IgD-negative memory B cell (primary cell): ENCODE data around the gene BBS10. TPM values are rescaled to one million over a fixed set of nuclear protein-coding genes. Genes with fewer than 3 reads are reported as not detected.
A peak's percentile ranks its signal among the peaks of the same experiment; 100 is the strongest.
"Not testable (repeated sequence)": the region's sequence is repeated elsewhere in the genome, so short reads cannot be mapped to it uniquely, and the experiment has no call there.

ENCODE experiments used
- H3K27ac Mint-ChIP-seq, 3 donors: one replicate each; pipeline ENCODE4 v1.8.0; 2020 to 2022; ENCODE audit warnings: mild to moderate bottlenecking in 3 of 3, mixed read lengths in 3 of 3, moderate library complexity in 1 of 3
- H3K27me3 Mint-ChIP-seq: one replicate; pipeline ENCODE4 v1.8.0; 2021; ENCODE audit warnings: mixed read lengths
- H3K36me3 Mint-ChIP-seq: one replicate; pipeline ENCODE4 v1.8.0; 2020; ENCODE audit warnings: mild to moderate bottlenecking, mixed read lengths
- H3K4me1 Mint-ChIP-seq, 3 donors: one replicate each; pipeline ENCODE4 v1.8.0; 2020 to 2022; ENCODE audit warnings: mixed read lengths in 3 of 3, mild to moderate bottlenecking in 1 of 3
- H3K4me3 Mint-ChIP-seq, 4 donors: one replicate each; pipeline ENCODE4 v1.8.0; 2020 to 2022; ENCODE audit warnings: mild to moderate bottlenecking in 4 of 4, mixed read lengths in 4 of 4, moderate library complexity in 3 of 4
- H3K9me3 Mint-ChIP-seq, 3 donors: one replicate each; pipeline ENCODE4 v1.8.0; 2020 to 2021; ENCODE audit warnings: mixed read lengths in 3 of 3, mild to moderate bottlenecking in 1 of 3
- polyA plus RNA-seq: library from polyadenylated mRNA; unstranded; fragments of 300-500 nt; fragmentation: Illumina TruSeq; gene quantifications from one replicate; pipeline ENCODE4 v1.2.3, GENCODE V29; 2021

BBS10 gene
- polyA plus RNA-seq: 1.8 TPM

DNA sequence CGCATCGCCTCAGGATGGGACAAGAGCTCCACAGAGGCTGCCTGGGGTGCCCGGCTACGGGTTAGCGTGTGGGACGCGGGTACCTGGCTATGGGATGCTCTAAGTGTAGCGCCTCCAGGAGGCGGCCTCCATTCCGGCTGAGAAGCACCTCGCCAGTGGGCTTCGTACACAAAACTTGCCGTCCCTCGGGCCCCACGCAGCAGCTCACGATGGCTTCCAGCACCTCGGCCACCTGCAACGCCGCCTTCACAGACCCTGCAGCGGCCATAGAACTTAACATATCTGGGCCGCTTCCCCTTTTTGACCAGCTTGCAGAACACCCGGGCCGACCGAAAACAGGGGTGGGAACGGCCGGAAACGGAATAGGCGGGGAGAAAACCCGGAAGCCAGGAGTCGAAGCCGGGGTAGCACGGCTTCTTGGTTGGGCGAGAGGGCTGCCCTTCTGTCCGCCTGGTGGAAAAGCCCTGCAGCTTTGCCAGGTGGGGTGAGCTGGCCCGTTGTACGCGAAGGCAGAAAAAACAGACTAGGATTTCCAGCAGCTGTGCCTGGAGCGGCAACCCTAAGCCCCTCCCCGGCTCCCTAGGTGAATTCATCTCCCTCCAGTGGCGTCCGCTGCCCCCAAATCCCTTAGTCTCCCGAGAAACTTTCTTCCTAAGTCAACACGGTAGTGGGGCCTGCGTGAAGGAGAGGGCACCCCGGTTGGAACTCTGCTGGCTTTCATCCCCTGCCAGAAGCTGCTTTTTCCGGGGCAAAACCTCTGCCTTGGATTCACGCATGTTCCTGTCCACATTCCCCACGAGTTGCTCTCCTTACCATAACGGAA, at the start of gene BBS10:
TSS of gene BBS10 (minus strand) at position 337 of the 823 bp plus-strand sequence. CDS start at position 280, 57 bp downstream.
- H3K4me1 Mint-ChIP-seq: peaks cover 18 to 29% (median 22%) of the 10 kb centered on the region in 3 donors
- H3K4me3 Mint-ChIP-seq: peak within 1 kb of the TSS; percentile 86 to 94 (median 94)
- H3K27ac Mint-ChIP-seq: peak within 1 kb of the TSS; percentile 65 to 94 (median 93)
- no peaks in the 10 kb centered on the region for H3K9me3 Mint-ChIP-seq
- H3K27me3 Mint-ChIP-seq: no peaks in the 10 kb centered on the region
- peaks cover 1% of the 10 kb centered on the region for H3K36me3 Mint-ChIP-seq

DNA sequence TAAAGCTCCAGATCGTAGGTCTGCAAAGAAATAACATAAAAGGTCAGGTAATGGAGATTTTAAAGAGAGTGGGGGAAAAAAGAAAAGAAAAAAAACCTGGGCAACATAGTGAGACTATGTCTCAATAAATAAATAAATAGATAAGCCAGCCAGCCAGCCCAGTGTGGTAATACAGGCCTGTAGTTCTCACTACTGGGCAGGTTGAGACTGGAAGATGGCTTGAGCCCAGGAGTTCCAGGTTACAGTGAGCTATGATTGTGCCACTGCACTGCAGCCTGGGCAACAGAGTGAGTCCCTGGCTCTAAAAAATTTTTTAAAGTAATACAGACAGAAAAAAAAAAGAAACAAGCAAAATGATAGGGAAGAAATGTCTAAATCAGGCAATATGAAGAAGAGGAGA, 43.2 kb upstream of the BBS10 start:
- Mint-ChIP-seq H3K4me1 (no peaks in the 10 kb centered on the region), H3K27ac (peak overlapping the region in 1 of 3 donors; percentile 69), H3K9me3 (no peaks in the 10 kb centered on the region), H3K4me3 (no peak overlapping the region), H3K27me3 (no peaks in the 10 kb centered on the region), H3K36me3 (peaks cover 8% of the 10 kb centered on the region)

DNA sequence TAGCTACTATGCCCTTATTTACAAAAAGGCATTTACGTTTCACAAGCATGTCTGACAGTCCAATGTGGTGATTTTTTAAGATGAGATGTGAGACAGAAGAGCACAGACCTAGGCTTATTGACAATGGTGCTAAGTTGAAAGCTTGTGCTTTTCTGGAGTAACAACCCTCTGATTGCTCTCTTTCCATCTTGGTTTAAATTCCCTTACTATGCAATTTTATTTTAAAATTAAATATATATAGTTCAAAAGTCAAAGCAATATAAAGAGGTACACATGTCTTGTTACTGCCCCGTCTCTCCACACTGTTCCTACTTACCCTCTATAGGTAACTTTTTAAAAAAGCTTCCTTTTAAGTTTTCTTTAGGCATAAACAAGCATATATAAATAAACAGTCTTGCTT, 39.4 kb upstream of the BBS10 start:
- no peaks in the 10 kb centered on the region for H3K9me3 Mint-ChIP-seq
- H3K27ac Mint-ChIP-seq: no peak overlapping the region

DNA sequence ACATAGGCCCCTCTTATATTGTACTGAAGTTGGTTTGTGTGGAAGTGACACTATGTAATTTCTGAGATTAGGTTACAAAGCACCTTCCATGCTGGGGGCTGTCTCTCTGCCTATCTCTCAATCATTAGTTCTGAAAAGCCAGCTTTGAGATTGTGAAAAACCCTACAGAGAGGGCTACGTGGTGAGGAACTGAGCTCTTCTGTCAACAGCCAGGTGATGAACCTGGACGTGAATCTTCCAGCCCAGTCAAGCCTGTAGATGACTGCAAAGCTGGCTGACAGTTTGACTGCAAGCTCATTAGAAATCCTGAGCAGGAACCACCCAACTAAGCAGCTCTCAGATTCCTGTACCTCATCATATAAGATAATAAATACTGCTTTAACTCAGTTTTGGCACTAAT, 36.3 kb upstream of the BBS10 start:
- no peaks in the 10 kb centered on the region for H3K4me1 Mint-ChIP-seq
- H3K36me3 Mint-ChIP-seq: peaks cover 5% of the 10 kb centered on the region
- no peaks in the 10 kb centered on the region for H3K9me3 Mint-ChIP-seq
- H3K27me3 Mint-ChIP-seq: no peaks in the 10 kb centered on the region
- H3K27ac Mint-ChIP-seq: no peak overlapping the region
- H3K4me3 Mint-ChIP-seq: no peak overlapping the region

More for the DNA sequence above, 39.4 kb upstream of the BBS10 start:
- H3K4me1 Mint-ChIP-seq: no peaks in the 10 kb centered on the region
- H3K36me3 Mint-ChIP-seq: peaks cover 6% of the 10 kb centered on the region
- no peak overlapping the region for H3K4me3 Mint-ChIP-seq
- H3K27me3 Mint-ChIP-seq: no peaks in the 10 kb centered on the region

DNA sequence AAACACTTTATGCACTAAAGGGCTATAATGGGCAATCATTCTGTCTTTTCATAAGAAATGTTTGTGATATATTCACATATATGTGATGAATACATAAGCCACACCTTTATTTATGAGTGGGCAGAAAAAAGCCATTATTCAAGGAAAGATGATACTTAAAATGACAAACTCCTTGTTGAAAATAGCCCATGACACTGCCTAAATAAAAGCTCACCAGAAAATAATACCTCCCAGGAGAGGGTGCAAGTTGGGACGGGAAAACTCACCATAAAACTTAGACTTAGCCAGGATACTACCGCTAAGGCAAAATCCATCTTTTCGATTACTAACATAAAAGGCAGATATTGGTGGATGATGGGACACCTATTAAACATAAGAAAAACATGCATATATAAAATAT, 35.8 kb upstream of the BBS10 start:
- H3K4me1 Mint-ChIP-seq: no peaks in the 10 kb centered on the region
- no peaks in the 10 kb centered on the region for H3K9me3 Mint-ChIP-seq
- no peak overlapping the region for H3K4me3 Mint-ChIP-seq
- H3K36me3 Mint-ChIP-seq: peaks cover 9% of the 10 kb centered on the region
- no peak overlapping the region for H3K27ac Mint-ChIP-seq
- H3K27me3 Mint-ChIP-seq: no peaks in the 10 kb centered on the region

DNA sequence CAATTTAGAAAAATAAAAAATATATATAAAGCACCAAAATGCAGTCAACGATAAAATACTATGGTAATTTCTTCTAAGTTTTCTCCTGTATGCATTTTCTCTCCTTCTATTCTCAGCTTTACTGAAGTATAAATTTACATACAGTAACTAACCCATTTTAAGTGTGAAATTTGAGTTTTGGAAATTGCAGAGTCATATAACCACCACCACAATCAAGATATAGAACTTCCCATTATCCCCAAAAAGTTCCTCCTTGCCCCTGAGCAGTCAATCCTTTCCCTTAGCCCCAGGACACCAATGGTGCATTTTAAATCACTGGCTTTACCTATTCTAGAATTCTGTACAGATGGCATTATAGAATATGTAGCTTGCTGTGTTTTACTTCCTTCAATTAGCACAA, 31.0 kb upstream of the BBS10 start:
- no peaks in the 10 kb centered on the region for H3K27me3 Mint-ChIP-seq
- no peaks in the 10 kb centered on the region for H3K4me1 Mint-ChIP-seq
- H3K9me3 Mint-ChIP-seq: peaks cover 0 to 4% (median 2%) of the 10 kb centered on the region in 3 donors
- no peak overlapping the region for H3K4me3 Mint-ChIP-seq
- peaks cover 14% of the 10 kb centered on the region for H3K36me3 Mint-ChIP-seq
- peak overlapping the region in 1 of 3 donors; percentile 28 for H3K27ac Mint-ChIP-seq

DNA sequence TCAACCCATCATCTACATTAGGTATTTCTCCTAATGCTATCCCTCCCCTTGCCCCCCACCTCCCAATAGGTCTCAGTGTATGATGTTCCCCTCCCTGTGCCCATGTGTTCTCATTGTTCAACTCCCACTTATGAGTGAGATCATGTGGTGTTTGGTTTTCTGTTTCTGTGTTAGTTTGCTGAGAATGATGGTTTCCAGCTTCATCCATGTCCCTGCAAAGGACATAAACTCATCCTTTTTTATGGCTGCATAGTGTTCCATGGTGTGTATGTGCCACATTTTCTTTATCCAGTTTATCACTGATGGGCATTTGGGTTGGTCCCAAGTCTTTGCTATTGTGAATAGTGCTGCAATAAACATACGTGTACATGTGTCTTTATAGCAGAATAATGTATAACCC, 28.7 kb upstream of the BBS10 start:
- H3K36me3 Mint-ChIP-seq: peaks cover 18% of the 10 kb centered on the region
- H3K4me1 Mint-ChIP-seq: not testable (repeated sequence)

DNA sequence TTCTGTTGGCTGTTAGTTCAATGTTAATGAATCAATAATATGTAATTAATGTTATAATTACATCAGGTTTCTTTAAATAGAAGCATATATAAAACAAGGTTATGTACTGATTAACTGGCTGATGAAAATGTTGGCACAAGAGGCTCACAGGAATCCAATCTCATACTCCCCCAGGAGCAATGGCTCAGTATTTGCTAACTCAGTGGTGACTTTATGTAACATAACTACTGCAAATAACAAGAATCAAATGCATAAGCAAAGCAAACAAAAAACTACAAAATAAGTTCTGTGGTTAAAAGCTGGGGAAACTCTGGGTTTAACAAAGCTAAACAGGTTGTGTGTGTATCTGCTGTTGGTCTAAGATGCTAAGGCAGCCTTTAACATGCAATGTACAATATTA, 27.7 kb upstream of the BBS10 start:
- H3K9me3 Mint-ChIP-seq: peaks cover 0 to 4% (median 2%) of the 10 kb centered on the region in 3 donors
- H3K4me3 Mint-ChIP-seq: no peak overlapping the region
- H3K36me3 Mint-ChIP-seq: peaks cover 18% of the 10 kb centered on the region
- H3K27me3 Mint-ChIP-seq: no peaks in the 10 kb centered on the region
- no peak overlapping the region for H3K27ac Mint-ChIP-seq
- no peaks in the 10 kb centered on the region for H3K4me1 Mint-ChIP-seq

More for the DNA sequence above, 28.7 kb upstream of the BBS10 start:
- H3K27me3 Mint-ChIP-seq, H3K27ac Mint-ChIP-seq, H3K9me3 Mint-ChIP-seq, H3K4me3 Mint-ChIP-seq: not testable (repeated sequence)

DNA sequence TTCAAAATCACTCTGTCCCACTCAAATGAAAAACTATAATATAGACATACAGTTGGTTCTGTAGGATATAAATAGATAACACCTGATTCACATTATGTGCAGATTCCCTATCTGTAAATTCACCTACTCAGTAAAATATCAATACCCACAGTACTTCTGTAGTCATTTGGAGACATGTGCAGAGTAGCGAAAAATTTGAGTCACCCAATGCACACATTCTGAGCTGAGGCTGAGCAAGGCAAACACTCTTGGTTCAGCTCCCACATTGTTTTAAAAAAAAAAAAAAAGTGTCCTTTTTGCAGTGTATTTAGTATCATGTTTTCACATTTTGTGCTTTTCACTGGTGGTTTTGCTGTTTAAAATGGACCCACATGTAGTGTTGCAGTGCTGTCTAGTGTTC, 27.3 kb upstream of the BBS10 start:
- no peaks in the 10 kb centered on the region for H3K4me1 Mint-ChIP-seq
- H3K27me3 Mint-ChIP-seq: no peaks in the 10 kb centered on the region
- peaks cover 18% of the 10 kb centered on the region for H3K36me3 Mint-ChIP-seq
- H3K9me3 Mint-ChIP-seq: peaks cover 0 to 4% (median 2%) of the 10 kb centered on the region in 3 donors
- H3K4me3 Mint-ChIP-seq: no peak overlapping the region
- no peak overlapping the region for H3K27ac Mint-ChIP-seq

DNA sequence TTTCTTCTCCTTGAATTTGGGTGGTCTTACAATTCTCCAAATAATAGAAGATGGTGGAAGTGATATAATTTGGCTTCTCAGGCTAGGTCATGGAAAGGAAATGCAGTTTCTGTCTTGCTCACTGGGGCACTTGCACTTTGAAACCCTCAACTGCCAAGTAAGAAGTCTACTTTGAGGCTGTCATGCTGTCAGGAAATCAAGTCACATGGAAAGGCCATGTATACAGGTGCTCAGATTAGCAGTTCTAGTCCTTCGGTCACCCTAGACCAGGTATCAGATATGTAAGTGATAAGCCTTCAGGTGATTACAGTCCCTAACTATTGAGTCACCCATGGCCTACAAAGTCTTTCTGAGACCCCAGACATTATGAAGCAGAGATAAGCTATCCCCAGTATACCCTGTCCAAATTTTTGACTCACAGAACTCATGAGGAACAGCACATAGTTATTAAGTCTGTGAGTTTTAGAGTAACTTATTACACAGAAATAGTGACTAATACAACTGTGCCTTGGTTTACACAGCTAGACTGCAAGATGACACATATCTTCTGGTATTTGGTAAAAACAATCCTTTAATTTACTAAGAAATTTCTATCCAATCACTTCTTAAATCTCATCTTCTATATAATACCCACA, 26.3 kb upstream of the BBS10 start:
- peaks cover 17% of the 10 kb centered on the region for H3K36me3 Mint-ChIP-seq
- no peaks in the 10 kb centered on the region for H3K27me3 Mint-ChIP-seq
- no peak overlapping the region for H3K27ac Mint-ChIP-seq

DNA sequence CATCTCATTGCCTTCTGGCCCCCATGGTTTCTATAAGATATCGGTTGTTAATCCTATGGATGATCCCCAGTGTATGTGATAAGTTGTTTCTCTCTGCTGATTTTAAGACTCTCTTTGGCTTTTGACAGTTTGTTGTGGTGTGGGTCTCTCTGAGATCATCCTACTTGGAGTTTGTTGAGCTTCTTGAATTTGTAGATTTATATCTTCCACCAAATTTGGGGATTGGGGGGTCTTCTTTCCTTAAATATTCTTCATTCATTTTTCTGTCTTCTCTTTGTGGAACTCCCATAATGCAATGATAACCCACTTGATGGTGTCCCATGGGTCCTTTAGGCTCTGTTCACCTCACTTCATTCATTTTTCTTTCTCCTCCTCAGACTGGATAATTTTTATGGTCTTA, 20.0 kb upstream of the BBS10 start:
- Mint-ChIP-seq H3K27ac (peak overlapping the region in 1 of 3 donors; percentile 27), H3K4me3 (no peak overlapping the region), H3K9me3 (peaks cover 0 to 11% (median 0%) of the 10 kb centered on the region in 3 donors), H3K4me1 (peaks cover 0 to 2% (median 0%) of the 10 kb centered on the region in 3 donors), H3K36me3 (peaks cover 30% of the 10 kb centered on the region), H3K27me3 (no peaks in the 10 kb centered on the region)

More for the DNA sequence above, 26.3 kb upstream of the BBS10 start:
- Mint-ChIP-seq H3K4me1 (no peaks in the 10 kb centered on the region), H3K9me3 (peaks cover 0 to 4% (median 2%) of the 10 kb centered on the region in 3 donors), H3K4me3 (no peak overlapping the region)

DNA sequence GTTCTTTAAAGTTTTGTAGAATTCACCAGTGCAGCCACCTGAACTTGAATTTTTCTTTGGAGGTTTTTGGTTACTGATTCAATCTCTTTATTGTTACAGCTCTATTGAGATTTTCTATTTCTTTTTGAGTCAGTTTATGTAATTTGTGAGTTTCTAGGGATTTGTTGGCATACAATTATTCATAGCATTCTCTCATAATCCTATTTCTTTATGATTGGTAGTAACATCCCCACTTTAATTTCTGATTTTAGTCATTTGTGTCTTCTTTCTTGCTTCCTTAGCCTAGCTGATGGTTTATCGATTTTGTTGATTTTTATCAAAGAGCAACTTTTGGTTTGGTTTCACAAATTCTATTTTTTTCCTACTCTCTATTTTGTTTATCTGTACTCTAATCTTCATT, 17.9 kb upstream of the BBS10 start:
- H3K9me3 Mint-ChIP-seq: peaks cover 0 to 11% (median 0%) of the 10 kb centered on the region in 3 donors
- peaks cover 30% of the 10 kb centered on the region for H3K36me3 Mint-ChIP-seq
- H3K4me3 Mint-ChIP-seq: no peak overlapping the region
- H3K27ac Mint-ChIP-seq: no peak overlapping the region
- no peaks in the 10 kb centered on the region for H3K27me3 Mint-ChIP-seq
- H3K4me1 Mint-ChIP-seq: peaks cover 0 to 4% (median 0%) of the 10 kb centered on the region in 3 donors

DNA sequence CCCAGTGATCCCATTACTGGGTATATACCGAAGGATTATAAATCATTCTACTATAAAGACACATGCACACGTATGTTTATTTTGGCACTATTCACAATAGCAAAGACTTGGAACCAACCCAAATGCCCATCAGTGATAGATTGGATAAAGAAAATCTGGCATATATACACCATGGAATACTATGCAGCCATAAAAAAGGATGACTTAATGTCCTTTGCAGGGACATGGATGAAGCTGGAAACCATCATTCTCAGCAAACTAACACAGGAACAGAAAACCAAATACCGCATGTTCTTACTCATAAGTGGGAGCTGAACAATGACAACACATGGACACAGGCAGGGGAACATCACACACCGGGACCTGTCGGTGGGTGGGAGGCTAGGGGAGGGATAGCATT, 15.9 kb upstream of the BBS10 start:
- H3K27me3 Mint-ChIP-seq, H3K27ac Mint-ChIP-seq, H3K4me1 Mint-ChIP-seq, H3K4me3 Mint-ChIP-seq: not testable (repeated sequence)
- Mint-ChIP-seq H3K9me3 (peaks cover 0 to 11% (median 0%) of the 10 kb centered on the region in 3 donors), H3K36me3 (peaks cover 30% of the 10 kb centered on the region)

DNA sequence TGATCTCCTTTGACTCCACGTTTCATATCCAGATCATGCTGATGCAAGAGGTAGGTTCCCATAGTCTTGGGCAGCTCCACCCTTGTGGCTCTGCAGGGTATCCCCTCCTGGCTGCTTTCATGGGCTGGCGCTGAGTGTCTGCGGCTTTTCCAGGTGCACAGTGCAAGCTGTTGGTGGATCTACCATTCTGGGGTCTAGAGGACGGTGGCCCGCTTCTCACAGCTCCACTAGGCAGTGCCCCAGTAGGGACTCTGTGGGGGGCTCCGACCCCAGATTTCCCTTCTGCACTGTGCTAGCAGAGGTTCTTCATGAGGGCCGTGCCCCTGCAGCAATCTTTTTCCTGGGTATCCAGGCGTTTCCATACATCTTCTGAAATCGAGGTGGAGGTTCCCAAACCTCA, 12.1 kb upstream of the BBS10 start:
- peaks cover 0 to 6% (median 0%) of the 10 kb centered on the region in 3 donors for H3K9me3 Mint-ChIP-seq
- no peak overlapping the region for H3K27ac Mint-ChIP-seq
- H3K36me3 Mint-ChIP-seq: peaks cover 19% of the 10 kb centered on the region
- no peak overlapping the region for H3K4me3 Mint-ChIP-seq
- peaks cover 0 to 3% (median 0%) of the 10 kb centered on the region in 3 donors for H3K4me1 Mint-ChIP-seq
- no peaks in the 10 kb centered on the region for H3K27me3 Mint-ChIP-seq

DNA sequence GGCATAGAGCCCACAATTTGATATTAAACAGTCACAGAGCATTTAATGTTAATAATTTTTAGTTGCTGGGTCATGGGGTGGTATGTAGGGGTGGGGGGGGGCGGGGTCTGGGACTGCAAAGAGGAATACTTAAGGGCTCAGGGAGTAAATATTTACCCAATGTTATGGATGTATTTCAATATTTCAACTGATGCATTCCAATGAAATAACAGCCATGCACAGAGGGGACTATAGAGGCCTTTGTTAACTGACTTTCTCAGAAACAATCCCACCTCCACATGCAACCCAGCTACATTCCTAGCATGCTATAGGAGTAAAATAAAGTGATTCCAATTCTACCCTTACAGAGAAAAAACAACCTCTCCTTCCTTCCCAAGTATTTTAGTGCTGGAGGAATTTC, 7.9 kb upstream of the BBS10 start:
- H3K4me3 Mint-ChIP-seq: no peak overlapping the region
- H3K4me1 Mint-ChIP-seq: no peaks in the 10 kb centered on the region
- no peaks in the 10 kb centered on the region for H3K9me3 Mint-ChIP-seq
- H3K36me3 Mint-ChIP-seq: peaks cover 12% of the 10 kb centered on the region
- no peak overlapping the region for H3K27ac Mint-ChIP-seq
- no peaks in the 10 kb centered on the region for H3K27me3 Mint-ChIP-seq
